ENCODE measurements around the gene CCN6. TPM values are rescaled to one million over a fixed set of nuclear protein-coding genes. Genes with fewer than 3 reads are reported as not detected.
"Not testable (repeated sequence)": the region's sequence is repeated elsewhere in the genome, so short reads cannot be mapped to it uniquely, and the experiment has no call there.

Gene CCN6
- total RNA-seq, 4 donors from 2014 or later: 1.1 to 2.9 (median 1.6) TPM

DNA sequence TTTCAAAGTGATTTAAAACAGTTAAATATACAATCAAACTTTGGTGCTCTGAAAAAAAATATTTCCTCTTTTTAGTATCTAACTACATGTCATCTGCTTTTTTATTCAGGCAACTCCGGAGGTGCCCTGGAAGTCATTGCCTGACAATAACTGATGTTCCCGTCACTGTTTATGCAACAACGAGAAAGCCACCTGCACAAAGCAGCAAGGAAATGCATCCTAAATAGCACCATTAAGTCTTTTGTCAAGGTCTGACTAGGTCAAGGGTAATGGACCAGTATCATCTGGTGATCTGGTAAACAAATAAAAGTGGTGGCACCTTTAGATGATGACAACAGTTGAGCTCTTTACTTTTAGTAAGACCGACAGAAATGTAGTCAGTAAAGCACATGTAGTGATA is 46.7 kb downstream of the CCN6 start:
- H3K4me3 ChIP-seq (ENCODE audit: low read depth, poor library complexity, severe bottlenecking): no peak overlapping the region
- TF ChIP-seq POLR2A (IDR thresholded peaks at IDR 0.05) (no peak), CTCF (IDR thresholded peaks at IDR 0.05) (no peak)
- WGBS, 2 donors: 85 to 89% methylated on average over 4 of the region's 4 CpGs
- intact Hi-C loops (cut with DNase I; ENCODE audit: low total_unique reads): no loop called here
- no peak for DNase-seq (ENCODE audit: low spot score in 2 of 2)

DNA sequence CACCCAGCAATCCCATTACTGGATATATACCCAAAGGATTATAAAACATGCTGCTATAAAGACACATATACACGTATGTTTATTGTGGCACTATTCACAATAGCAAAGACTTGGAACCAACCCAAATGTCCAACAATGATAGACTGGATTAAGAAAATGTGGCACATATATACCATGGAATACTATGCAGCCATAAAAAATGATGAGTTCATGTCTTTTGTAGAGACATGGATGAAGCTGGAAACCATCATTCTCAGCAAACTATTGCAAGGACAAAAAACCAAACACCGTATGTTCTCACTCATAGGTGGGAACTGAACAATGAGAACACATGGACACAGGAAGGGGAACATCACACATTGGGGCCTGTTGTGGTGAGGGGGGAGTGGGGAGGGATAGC is 52.1 kb downstream of the CCN6 start:
- DNase-seq (ENCODE audit: low spot score in 2 of 2); H3K4me3 ChIP-seq (ENCODE audit: low read depth, poor library complexity, severe bottlenecking); intact Hi-C loops (cut with DNase I; ENCODE audit: low total_unique reads): not testable (repeated sequence)
- WGBS, 2 donors: 88 to 94% methylated on average over 2 of the region's 2 CpGs

DNA sequence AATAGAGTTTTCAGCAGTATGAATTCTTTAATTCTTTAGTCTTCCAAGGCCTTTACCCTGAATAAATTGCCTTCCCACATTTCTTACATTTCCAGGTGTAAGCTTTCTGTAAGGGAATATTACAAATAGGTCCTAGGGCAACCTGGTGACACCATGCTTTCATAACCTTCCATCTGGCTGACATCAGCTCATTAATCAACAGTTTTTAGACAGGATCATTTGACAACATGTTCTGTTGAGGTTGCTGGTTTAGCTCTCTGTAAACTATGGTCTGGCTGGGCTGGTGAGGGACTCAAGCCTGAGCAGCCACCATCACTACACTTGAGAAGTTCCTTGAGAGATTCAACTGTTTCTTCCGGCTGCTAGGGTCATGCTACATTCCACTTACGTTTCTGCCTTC is 52.7 kb downstream of the CCN6 start:
- DNase-seq (ENCODE audit: low spot score in 2 of 2): no peak

DNA sequence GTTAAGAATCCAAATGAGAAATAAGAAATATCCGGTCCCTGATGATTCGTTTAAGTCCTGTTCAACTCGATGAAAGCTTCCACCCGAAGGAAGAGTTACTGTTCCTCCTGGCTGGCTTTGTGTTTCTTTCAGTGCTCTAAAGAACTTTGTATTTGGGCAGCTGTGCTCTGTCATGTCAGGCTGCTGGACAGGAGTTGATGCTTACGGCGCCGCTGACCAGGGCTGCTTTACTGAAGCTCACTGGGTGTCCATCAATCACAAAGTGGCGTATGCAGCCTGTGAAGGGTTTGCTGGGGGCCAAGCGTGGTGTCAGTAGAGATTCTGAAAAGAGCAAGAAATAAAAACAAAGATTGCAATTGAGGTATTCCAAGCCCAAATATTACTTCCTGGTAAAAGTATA is 55.4 kb downstream of the CCN6 start:
- WGBS, 2 donors: 75 to 78% methylated on average over 9 of the region's 9 CpGs
- no peak for DNase-seq (ENCODE audit: low spot score in 2 of 2)
- H3K4me3 ChIP-seq (ENCODE audit: low read depth, poor library complexity, severe bottlenecking): no peak overlapping the region
- no peak for TF ChIP-seq CTCF (IDR thresholded peaks at IDR 0.05)
- no peak for TF ChIP-seq POLR2A (IDR thresholded peaks at IDR 0.05)
- intact Hi-C loops (cut with DNase I; ENCODE audit: low total_unique reads): no loop called here

More for the DNA sequence above, 52.7 kb downstream of the CCN6 start:
- no peak overlapping the region for H3K4me3 ChIP-seq (ENCODE audit: low read depth, poor library complexity, severe bottlenecking)
- TF ChIP-seq CTCF (IDR thresholded peaks at IDR 0.05) (no peak), POLR2A (IDR thresholded peaks at IDR 0.05) (no peak)
- 74 to 82% methylated on average over 2 of the region's 2 CpGs for WGBS, 2 donors
- intact Hi-C loops (cut with DNase I; ENCODE audit: low total_unique reads): no loop called here

DNA sequence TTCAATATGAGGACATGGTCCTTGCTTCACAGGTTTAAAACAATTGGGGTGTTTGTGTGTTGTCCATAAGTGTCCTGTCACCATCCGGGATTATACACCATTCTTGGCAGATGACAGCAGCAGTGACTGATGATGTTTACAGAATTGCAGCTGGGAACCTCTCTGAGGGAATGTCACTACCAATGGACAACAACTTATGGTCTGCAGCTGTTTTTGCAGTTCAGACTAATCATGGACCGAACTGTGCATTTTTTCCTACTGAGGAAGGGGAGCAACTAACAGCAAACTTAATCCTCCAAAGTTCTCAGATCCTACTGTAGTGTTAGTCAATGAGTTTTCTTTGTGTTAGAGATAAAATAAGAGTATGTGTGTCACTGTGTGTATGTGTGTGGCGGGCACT is 59.5 kb downstream of the CCN6 start:
- no peak overlapping the region for H3K4me3 ChIP-seq (ENCODE audit: low read depth, poor library complexity, severe bottlenecking)
- 76 to 80% methylated on average over 3 of the region's 3 CpGs for WGBS, 2 donors
- intact Hi-C loops (cut with DNase I; ENCODE audit: low total_unique reads): no loop called here
- no peak for TF ChIP-seq POLR2A (IDR thresholded peaks at IDR 0.05)
- no peak for DNase-seq (ENCODE audit: low spot score in 2 of 2)

- TF ChIP-seq CTCF (IDR thresholded peaks at IDR 0.05) (no peak), POLR2A (IDR thresholded peaks at IDR 0.05) (no peak)
- no peak overlapping the region for H3K4me3 ChIP-seq (ENCODE audit: low read depth, poor library complexity, severe bottlenecking)
- no peak for DNase-seq (ENCODE audit: low spot score in 2 of 2)
- intact Hi-C loops (cut with DNase I; ENCODE audit: low total_unique reads): no loop called here
Observed at GRCh38 chr6:112113918-112114317, 60.0 kb downstream of the CCN6 start.

- no peak overlapping the region for H3K4me3 ChIP-seq (ENCODE audit: low read depth, poor library complexity, severe bottlenecking)
- TF ChIP-seq CTCF (IDR thresholded peaks at IDR 0.05) (no peak), POLR2A (IDR thresholded peaks at IDR 0.05) (no peak)
- WGBS, 2 donors: 91 to 96% methylated on average over 3 of the region's 3 CpGs
- no peak for DNase-seq (ENCODE audit: low spot score in 2 of 2)
- intact Hi-C loops (cut with DNase I; ENCODE audit: low total_unique reads): no loop called here
Observed at GRCh38 chr6:112114577-112115223, 60.8 kb downstream of the CCN6 start.
